ENCODE results near the gene DCUN1D2.
A peak's percentile ranks its signal among the peaks of the same experiment; 100 is the strongest.

Gene DCUN1D2

DNA sequence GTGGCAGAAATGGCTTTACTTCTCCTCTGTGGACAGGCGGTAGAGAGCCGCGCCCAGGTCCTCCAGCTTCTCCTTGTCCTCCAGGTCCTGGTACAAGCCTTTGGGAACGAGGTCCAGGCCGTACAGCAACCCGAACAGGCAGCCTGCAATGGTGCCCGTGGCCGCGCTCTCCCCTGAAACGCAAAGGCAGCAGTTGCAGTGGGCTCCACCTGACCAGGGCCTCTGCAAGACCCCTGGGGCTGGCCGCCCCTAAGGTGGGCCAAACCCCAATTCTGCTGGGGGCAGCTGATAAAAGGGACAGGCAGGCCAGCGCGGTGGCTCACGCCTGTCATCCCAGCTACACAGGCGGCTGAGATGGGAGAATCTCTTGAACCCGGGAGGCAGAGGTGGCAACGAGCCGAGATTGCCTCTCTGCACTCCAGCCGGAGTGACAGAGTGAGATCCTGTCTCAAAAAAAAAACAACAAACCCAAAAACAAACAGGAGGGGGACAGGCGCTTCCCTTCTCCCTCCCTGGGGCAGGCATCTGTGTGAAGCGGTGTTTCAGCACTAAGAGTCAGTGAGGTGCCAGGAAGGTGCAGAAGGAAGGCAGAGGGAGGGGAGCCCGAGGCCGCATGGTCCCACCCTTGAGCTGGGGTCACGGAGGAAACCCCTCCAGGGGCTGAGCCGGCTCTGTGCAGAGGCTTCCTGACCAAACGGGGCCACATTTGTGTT is 67.5 kb downstream of the DCUN1D2 start:
- no peak for DNase-seq (ENCODE audit: low spot score)

DNA sequence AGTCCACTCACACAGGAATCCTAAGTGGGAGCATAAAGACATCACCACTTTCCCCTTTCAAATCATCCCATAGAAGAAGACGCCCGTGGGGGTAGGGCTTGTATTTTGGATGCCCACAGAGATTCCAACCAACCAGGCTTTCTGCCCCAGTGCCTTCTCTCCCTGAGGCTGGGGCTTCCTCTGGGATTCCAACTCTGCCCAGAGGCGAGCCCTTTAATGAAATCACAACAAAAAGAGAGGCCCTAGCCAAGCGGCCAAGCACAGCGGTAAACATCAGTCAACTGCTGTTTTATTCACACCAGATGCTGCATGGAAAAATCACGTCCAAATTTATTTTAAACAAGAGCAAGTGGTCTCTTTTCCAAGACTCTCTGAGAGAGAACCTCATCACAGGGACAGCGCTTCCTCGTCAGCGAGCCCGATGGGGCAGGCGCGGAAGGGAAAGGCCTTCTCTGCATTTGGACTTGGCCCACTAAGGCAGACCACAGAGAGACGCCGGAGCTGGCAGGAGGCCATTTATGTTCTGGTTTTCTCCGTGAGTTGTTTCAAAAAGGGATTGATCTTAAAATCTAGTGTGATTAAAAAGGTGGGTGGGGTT is 68.7 kb downstream of the DCUN1D2 start:
- DNase-seq (ENCODE audit: low spot score) = no peak

DNA sequence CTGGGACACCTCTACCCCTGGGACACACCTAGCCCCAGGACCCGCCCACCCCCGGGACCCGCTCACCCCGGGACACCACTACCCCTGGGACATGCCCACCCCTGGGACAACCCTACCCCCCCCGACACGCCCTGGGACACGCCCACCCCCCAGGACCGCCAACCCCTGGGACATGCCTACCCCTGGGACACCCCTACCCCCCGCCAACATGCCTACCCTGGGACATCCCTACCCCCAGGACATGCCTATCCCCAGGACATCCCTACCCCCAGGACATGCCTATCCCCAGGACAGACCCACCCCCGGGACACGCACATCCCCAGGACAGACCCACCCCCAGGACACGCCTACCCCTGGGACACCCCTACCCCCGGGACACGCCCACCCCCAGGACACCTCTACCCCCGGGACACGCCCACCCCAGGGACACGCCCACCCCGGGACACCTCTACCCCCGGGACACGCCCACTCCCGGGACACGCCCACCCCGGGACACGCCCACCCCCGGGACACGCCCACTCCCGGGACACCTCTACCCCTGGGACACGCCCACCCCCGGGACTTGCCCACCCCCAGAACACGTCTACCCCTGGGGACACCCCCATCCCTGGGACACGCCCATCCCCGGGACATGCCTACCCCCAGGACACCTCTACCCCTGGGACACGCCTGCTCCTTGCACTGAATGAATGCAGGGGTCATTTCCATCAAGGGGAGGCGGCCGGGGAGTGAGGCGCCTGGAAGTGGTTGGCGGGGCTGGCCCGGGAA is 69.5 kb downstream of the DCUN1D2 start:
- peak; percentile 13 for DNase-seq (ENCODE audit: low spot score)

DNA sequence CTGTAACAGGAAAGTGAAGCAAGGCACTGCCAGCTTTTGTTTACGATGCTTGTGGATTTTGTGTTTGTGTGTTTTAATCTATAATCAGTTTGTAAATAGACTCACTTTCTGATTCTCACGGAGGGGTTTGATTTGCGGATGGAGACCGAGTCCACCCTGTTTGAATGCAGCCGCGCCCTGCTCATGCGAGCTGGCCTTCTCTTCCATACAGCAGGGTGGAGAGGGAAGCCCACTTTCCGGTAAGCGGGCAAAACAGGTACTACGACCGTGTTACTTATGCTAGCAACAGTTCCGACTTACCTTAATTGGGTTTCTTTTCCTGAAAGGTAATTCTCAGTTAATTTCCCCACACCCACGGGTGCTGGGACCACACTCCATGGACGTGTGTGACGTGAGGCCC is 70.3 kb downstream of the DCUN1D2 start:
- DNase-seq (ENCODE audit: low spot score) = no peak

DNA sequence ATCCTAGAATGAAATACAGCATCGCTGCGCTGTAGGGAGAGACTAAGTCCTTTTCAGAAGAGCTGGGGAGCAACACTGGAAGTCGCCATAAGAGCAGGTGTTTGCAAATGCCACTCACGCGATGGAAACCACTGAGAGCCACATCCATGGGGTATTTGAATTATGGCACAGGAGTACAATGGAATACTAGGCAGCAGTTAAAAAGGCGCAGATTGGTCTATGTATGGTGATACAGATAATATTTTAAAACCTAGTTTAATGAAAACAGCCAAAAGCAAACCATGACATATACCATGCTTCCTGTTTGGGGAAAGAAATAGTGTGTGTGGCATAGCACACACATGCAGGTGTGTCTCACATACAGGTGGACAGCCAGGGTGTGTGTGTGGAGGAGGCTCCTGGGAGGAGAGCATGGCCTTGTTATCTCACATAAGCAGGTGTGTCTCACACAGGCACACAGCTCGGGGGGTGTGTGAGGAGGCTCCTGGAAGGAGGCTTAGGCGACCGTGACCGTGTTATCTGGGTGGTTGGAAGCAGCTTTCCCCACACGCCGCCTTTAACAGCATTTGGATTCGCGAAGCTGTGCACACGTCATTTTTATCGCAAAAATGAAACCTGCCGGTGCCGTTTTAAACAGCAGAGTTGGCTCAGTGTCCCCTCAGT is 70.8 kb downstream of the DCUN1D2 start:
- DNase-seq (ENCODE audit: low spot score) = no peak

DNA sequence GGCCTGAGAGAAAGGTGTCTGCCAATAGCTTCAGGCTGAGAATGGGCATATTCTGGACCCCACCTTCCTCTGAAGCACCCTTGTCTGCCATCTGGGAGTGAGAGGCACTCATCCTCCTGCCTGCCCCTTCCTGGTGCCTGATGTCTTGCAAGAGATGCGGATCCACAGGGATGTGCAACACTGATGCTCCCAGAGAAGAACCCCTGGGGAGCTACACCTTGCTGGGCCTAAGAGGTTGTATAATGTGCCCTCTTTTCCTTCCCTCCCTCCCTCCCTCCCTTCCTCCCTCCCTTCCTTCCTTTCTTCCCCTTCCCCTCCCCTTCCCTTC is 71.8 kb downstream of the DCUN1D2 start:
- DNase-seq (ENCODE audit: low spot score) = no peak

DNA sequence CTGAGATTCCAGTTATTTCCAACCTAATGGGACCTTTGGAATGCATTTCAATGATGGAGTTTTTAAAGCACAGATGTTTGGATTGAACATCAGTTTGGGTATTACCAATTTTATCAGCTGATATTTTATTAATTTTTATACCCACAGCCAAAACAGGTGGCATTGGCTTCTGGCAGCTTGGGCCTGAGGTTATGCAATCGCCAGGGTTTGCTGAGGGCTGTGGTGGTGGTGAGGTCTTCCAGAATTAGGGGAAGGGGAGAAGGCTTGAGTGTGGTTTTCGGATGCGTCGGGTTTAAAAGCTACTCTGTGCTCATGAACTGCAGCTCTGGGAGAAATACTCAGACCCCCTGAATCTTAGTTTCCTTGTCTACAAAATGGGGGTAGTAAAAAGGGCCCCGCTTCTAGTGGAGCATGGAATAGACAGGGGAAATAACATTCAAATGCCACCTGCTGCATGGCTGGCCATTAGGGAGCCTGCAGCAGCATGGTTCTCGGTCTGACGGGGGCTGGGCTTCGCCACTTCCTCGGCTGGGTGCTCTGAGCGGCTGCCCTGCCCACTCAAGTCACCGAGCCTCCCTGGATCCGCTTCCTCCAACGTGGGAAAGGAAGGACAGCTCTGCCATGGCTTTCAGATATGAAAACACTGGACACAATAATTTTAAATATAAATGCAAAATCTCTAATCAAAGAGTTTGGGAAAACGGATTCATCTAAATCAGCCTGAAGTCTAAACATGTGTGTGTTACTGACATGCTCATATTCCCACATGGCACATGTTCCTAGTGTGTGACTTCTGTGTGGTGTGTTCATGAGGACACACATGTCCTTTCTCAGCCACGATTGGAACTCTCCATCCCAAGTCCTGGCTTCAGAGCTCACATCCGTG is 72.4 kb downstream of the DCUN1D2 start:
- no peak for DNase-seq (ENCODE audit: low spot score)

DNA sequence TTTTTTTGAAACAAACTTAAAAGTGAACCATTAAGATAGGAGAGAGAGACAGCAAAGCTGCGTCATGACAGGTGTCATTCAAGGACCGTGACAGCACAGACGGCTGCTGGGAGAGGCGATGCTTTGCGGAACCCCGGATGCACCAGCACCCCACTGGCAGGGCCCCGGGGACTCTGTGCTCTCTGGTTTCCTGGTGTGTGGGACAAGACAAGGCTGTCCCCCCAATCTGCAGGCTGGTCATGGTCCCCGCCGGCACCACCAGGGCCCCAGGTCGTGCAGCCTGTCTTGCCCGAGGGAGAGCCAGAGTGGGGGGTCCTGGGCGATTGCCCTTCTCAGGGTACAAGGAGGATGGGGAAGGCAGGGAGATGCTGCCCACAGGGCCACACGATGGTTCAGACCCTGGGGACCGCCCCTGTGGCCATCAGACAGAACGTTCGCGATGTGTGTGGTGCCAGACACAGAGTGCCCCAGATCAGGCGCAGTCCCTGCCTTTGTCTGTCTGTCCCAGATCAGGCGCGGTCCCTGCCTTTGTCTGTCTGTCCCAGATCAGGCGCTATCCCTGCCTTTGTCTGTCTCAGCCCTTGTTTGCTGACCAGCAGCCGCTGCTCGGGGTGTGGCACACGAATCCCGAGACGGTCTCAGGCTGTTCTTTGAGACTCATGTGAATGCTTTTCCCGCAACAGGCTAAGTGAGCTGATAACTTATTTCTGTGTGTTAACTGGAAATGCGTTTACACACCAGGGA is 73.3 kb downstream of the DCUN1D2 start:
- no peak for DNase-seq (ENCODE audit: low spot score)

DNA sequence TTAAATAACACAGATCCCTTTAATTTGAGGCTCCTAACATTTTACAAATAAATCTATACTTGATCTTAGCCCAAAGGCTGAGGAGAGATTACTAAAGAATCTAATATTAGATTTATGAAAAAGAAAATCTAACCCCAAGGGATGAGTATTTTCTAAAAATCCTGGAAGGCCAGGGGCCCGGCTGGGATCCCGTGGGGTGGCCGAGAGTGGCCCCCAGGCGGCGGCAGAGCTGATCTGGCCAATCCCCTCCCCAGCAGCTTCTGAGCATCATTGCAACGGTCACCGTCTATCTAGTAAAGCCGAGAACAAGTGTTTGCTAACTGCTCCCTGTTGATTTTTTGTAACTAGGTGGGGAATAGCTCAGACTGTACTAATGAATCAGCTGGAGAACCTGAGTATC is 74.7 kb downstream of the DCUN1D2 start:
- DNase-seq (ENCODE audit: low spot score) = no peak

DNA sequence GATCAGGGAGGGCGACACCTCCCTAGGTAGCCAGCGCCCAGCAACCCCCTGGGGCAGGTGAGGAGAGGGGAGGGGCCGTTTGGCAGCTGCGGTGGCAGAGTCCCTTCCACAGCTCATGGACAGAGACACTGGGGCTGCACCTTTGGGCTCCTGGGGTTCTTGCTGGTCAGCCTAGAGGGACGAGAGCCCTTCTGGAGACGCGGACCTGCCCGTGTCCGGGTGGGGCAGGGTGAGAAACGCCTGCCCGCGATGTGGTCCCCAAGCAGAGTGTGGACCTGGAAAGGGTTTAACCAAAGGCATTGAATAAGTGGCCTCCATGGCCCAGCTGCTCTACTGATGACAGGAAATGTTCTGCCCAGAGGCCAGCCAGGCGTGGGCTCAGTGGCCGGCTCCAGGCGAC is 75.5 kb downstream of the DCUN1D2 start:
- no peak for DNase-seq (ENCODE audit: low spot score)

DNA sequence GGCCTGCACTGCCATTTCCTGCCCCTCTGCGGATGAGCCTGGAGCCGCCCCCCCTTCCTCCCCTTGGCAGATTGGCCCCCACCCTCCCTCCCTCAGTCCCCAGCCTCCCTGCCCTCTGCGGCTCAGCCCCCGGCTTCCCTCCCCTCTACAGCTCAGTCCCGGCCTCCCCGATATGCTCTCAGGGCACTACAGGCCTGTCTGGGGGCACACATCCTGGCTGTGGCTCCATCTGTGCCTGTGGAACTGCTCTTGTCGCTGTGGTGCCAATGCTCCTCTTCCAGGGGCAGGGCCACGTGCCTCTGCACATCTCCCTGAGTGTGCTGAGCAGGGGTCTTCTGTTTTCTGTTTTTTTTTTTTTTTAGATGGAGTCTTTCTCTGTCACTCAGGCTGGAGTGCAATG is 76.2 kb downstream of the DCUN1D2 start:
- no peak for DNase-seq (ENCODE audit: low spot score)

DNA sequence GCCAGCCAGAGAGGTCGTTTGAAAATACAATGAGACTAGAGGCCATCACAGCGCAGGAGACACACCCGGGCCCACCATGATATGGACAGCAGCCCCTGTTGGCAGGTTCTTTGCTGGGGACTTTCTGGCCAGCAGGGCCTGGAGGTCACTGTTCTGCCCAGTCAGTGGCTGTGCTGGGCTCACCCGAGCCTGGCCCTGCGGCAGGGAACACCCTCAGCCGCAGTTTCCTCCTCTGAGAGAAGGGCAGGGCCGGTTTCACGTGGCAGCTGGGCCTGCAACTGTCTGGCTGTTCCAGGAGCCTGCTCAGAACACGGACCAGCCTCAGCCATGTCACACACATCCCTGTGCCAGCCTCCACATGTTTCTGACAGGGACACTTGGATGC is 76.6 kb downstream of the DCUN1D2 start:
- DNase-seq (ENCODE audit: low spot score) = no peak

DNA sequence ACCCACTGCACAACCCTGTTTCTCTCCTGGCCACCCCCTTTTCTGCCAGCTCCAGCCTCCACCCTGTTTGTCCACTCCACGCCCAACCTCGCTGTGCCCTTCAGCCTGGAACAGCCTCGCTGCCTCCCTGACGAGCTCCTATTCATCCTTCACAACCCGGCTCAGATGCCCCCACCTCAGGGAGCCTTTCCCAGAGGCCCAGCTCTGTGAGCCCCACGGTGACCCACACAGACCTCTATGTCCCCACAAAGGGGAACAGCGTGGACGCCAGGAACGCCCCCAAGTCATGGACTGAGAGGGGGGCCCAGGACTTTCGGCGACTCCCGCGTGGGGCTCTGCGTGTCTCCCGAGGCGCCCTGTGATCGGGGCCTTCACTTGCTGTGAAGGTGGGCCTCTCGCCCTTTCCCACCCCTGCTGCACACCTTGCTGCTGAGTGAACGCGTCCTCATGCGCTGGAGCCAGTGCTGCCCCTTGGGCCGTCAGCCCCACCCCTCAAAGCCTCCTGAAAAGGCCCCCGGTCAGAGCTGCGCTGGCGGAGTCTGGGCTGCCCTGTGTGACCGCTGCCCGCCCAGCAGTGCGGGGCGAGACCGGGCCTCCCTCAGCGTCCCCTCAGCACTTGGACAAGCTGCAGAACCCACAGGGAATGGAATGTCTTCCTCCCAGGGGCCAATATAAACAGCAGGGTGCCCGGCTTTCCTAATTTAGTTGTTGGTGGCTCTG is 77.2 kb downstream of the DCUN1D2 start:
- no peak for DNase-seq (ENCODE audit: low spot score)

DNA sequence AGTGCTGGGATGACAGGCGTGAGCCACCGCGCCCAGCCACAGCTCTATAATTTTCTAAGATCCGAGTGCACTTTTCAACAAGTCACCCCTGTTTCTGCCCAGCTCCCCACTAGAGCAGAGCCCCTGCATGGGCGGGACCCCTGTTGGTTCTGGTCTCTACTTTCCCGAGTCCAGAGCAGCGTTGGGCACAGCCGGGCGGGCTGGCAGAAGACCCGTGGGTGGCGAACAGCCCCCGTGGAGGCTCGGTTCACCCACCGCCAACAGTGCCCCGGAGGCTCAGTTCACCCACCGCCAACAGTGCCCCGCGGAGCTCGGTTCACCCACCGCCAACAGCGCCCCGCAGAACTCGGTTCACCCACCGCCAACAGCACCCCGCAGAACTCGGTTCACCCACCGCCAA is 78.1 kb downstream of the DCUN1D2 start:
- no peak for DNase-seq (ENCODE audit: low spot score)

DNA sequence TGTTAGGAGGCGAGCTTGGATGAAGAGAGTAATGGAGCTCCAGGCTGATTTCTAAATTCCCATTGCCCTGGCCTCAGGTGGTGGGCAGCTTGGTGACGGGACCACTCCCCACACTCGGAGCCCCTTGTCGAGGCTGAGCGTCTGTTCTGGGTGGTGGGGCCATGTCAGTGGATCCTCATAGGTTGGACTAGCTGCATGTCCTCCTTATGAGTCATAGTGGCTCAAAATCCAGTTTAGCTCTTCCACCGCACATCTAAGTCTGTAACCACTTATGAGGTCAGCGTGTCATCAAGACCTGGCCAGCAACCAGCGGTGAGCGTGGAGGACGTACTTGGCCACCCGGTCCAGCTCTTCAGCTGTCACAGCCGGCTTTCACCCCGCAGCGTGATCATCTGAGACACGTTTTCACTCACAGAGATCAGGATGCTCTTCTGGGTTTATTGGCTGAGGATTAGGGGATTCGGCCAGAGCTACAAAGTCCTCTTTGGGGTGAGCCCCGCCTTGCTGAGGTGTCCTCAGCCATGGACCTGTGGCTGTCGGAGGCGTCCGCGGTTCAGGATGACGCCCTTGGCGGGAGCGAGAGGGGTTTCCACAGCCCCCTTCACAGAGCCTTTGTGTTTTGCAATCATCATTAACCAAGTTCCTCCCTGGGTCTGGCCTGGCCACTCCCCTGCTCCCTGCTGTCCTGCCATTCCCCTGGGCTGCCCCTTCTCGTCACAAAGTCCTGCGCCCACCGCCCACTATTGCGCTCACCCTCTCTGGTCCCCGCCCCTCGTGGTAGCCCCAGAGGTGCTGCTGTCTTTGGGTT is 79.1 kb downstream of the DCUN1D2 start:
- DNase-seq (ENCODE audit: low spot score) = no peak

DNA sequence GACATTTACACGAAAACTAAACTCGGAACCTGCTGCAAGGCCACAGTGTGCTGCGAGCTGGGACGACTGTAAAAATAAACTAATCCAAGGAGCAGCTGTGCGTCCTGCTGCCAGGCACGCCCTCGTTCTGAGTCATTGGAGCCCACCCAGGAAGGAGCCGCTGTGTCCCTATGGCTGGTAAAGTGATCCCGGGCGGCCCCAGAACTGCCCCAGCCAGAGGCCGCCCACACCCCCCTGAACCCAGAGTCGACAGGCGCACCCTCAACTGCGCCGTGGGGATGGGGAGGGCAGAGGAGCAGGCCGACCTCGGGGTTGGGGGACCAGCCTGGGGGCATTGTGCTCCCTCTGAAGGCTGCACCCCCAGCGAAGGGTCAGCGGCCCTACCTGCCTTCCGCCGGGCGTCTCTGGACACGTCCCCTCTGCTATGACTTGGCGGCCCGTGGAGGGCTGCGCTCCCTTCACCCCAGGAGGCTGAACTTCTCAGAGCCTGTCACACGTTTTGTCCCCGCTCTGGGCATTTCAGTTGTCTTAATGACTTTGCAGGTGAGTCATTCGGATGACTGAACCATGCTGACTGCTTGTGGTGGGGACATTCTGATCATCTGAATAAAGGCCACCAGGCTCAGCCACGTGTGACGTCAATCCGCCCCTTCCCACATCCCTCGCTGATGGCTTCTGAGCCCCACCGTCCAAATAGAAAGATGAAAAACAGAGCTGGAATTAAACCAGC is 79.9 kb downstream of the DCUN1D2 start:
- no peak for DNase-seq (ENCODE audit: low spot score)

DNA sequence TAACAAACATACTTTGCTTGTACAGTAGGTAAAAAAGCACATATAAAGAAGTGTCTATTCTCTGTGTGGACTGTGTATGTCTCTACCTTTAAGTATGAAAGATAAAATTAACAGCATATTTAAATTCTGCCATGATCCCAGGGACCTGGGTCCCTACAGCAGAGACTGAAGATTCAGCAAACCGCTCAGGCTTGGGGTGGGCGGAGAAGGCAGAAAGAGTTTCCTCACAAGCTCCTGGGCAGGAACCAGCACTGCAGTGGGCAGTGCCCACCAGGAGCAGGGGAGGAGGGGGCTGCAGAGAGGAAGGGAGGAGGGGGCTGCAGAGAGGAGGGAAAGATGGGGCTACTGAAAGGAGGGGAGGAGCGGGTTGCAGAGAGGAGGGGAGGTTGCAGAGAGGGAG is 81.9 kb downstream of the DCUN1D2 start:
- DNase-seq (ENCODE audit: low spot score) = no peak

DNA sequence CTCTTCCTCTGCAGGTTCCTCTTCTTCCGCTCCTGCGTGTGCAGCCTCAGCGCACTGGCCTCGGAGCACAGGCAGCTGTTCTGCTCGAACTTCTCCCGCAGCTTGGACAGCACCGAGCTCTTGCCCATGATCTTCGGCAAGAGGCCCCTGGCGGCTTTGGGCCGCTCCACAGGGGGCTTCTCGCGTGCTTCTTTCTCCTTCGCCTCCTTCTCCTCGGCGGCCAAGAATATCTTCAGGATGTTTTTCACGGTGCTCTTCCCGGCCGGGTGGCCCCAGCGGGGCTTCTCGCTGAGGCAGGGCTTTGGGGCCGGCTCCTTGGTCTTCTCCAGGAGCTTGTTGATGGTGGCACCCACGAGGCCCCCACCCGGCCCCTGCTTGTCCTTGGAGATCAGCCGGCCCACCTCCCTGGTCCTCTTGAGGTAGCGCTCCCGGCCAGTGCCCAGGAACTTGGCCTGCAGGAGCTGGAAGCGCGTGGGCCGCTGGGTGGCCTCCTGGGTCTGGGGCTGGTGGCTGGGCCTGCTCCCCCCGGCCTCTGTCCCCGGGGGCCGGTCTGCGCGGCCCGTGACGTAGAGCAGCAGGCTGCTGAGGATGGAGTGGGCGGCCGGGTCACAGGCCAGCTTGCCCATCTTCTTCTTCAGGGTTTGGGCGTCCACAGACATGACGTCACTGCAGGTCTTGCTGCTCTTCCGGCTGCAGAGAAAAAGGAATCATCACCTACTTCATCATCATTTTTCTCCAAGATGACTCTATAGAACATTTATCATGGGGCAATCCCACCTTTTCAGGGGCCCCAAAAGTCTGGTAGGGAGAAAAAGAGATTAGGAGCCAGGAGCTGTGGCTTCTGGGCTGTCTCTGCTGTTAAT is 82.7 kb downstream of the DCUN1D2 start:
- DNase-seq (ENCODE audit: low spot score) = no peak

Measured in hematopoietic multipotent progenitor cell treated with erythropoietin and hydrocortisone succinate and interleukin-3 and kit ligand, for 17 days (in vitro differentiated cells).